HEK293T (cell line): ENCODE data around the gene SPSB2.

Source experiments
- CTBP1 ChIP-seq: fragments of 450-650 bp; IDR thresholded peaks from 2 replicates; pipeline ENCODE4 v1.6.1; 2016; ENCODE audit warnings: borderline replicate concordance
- ELF4 ChIP-seq: fragments of 450-650 bp; IDR thresholded peaks from 2 replicates; pipeline ENCODE4 v1.6.1; 2017; ENCODE audit warnings: antibody characterized with exemption
- TF ChIP-seq, protein P1 (sequence below): fragments of 450-650 bp; IDR thresholded peaks from 2 replicates; pipeline ENCODE4 v1.6.1; 2016

DNA sequence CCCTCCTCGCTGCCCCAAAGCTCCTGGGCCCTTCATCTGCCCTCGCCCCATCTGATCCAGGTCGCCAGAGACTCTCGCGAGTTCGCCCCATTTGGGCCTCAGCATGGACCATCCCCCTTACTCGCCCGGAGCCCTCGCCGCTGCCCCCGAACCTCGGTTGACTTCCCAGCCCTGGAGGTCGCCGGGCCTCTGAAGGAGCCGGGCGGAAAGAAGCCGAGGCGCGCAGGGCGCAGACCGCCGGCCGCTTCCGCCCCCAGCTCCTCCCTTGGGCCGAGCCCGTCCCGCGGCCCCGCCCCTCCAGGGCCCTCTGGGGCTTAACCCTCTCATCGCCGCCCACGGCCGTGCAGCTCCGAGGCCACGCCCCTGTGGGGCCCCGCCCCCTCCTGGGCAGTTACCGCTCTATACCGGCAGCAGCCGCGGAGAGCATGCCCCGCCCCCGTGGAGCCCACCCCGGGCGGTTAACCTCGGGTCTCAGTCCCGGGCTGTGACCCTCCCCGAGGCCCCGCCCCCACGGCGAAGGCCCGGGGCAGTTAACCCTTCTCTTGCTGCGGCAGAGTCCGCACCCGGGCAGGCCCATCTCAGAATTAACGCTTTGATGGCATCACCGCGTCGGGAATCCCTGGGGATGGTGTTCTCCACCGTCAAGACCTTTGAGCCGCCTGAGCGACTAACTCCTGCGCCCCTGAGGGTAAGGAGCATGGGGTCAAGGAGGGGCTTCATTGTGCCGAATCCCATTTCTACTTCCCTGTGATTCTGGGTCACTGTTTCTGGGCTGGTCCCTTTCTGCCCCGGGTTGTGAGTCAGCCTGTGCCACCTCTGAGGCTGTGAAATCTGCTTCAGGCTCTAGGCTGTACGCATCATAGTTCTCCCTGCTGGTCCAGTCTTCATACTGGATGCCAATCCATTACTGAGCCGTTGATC lies at the start of gene SPSB2:
- TF ChIP-seq, protein P1, sequence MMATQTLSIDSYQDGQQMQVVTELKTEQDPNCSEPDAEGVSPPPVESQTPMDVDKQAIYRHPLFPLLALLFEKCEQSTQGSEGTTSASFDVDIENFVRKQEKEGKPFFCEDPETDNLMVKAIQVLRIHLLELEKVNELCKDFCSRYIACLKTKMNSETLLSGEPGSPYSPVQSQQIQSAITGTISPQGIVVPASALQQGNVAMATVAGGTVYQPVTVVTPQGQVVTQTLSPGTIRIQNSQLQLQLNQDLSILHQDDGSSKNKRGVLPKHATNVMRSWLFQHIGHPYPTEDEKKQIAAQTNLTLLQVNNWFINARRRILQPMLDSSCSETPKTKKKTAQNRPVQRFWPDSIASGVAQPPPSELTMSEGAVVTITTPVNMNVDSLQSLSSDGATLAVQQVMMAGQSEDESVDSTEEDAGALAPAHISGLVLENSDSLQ: no peak
- TF ChIP-seq ELF4 (no peak), CTBP1 (no peak)
